HepG2 (cell line): ENCODE results near the gene TMC4. TPM values are rescaled to one million over a fixed set of nuclear protein-coding genes. Genes with fewer than 3 reads are reported as not detected.

Experiments used
- ETV6 ChIP-seq: sonication (generic); formaldehyde crosslinking; conservative IDR thresholded peaks from 2 replicates; pipeline ENCODE4 v1.4.0; 2020; ENCODE audit warnings: missing genetic modification reagents
- GLI4 ChIP-seq: sonication (generic); formaldehyde crosslinking; IDR thresholded peaks from 2 replicates; pipeline ENCODE4 v1.5.1; 2020; ENCODE audit warnings: missing genetic modification reagents, mild to moderate bottlenecking, moderate library complexity, borderline replicate concordance
- MAFF ChIP-seq: IDR thresholded peaks from 2 replicates; pipeline ENCODE4 v1.6.1; 2011; ENCODE audit warnings: low read depth, low read length, improper control_type of control experiment
- MAX ChIP-seq: IDR thresholded peaks from 2 replicates; pipeline ENCODE4 v1.6.1; 2012; ENCODE audit warnings: inconsistent platforms
- NCOR1 ChIP-seq: fragments of 200-600 bp; sonication (generic); IDR thresholded peaks from 2 replicates; pipeline ENCODE4 v1.7.0; 2017; ENCODE audit warnings: antibody characterized with exemption, low read length, borderline replicate concordance
- NR1H2 ChIP-seq: sonication (generic); formaldehyde crosslinking; IDR thresholded peaks from 2 replicates; pipeline ENCODE4 v1.8.1; 2022; ENCODE audit warnings: low read depth, missing genetic modification reagents, borderline replicate concordance
- TCF12 ChIP-seq, 2 experiments: fragments of 450-650 bp in 1 of 2; sonication (generic) in 1 of 2; formaldehyde crosslinking in 1 of 2; IDR thresholded peaks; 2 replicates each; pipeline versions ENCODE4 v1.6.1 to v1.8.0; 2017 to 2022; ENCODE audit warnings: antibody characterized with exemption in 1 of 2, mild to moderate bottlenecking in 1 of 2, missing genetic modification reagents in 1 of 2, moderate library complexity in 1 of 2
- THAP9 ChIP-seq: sonication (generic); formaldehyde crosslinking; IDR thresholded peaks from 2 replicates; pipeline ENCODE4; 2020; ENCODE audit warnings: missing genetic modification reagents, mild to moderate bottlenecking, borderline replicate concordance
- ZKSCAN1 ChIP-seq: fragments of 150-350 bp; IDR thresholded peaks from 2 replicates; pipeline ENCODE4 v1.6.1; 2014; ENCODE audit warnings: low read length
- ZNF234 ChIP-seq: sonication (generic); formaldehyde crosslinking; conservative IDR thresholded peaks from 2 replicates; pipeline ENCODE4 v1.5.1; 2020; ENCODE audit warnings: mild to moderate bottlenecking, missing genetic modification reagents
- ZNF33B ChIP-seq: sonication (generic); formaldehyde crosslinking; IDR thresholded peaks from 2 replicates; pipeline ENCODE4 v1.5.1; 2020; ENCODE audit warnings: mild to moderate bottlenecking, missing genetic modification reagents
- ZNF644 ChIP-seq: IDR thresholded peaks from 2 replicates; pipeline ENCODE4 v1.6.1; 2016; ENCODE audit warnings: low read depth
- ZNF672 ChIP-seq: sonication (generic); formaldehyde crosslinking; IDR thresholded peaks from 2 replicates; pipeline ENCODE4 v1.8.1; 2022; ENCODE audit warnings: missing genetic modification reagents
- polyA plus RNA-seq, 8 experiments: library from polyadenylated mRNA; depleted of rRNA in 3 of 8; stranded (reverse) in 7 of 8; unstranded in 1 of 8; fragments of >200 nt; fragmentation: Illumina TruSeq in 4 of 8; extraction: Trizol in 4 of 8; gene quantifications; 2 replicates each; pipeline versions ENCODE4 v1.2.1 to v1.2.3, GENCODE V29; 2011 to 2016; ENCODE audit warnings: low read depth in 4 of 8, missing spikeins in 1 of 8, mixed read lengths in 1 of 8; ENCODE audit not compliant: insufficient read depth in 1 of 8
- total RNA-seq, 5 experiments: library from RNA; depleted of rRNA; stranded (reverse); fragments of >200 nt; fragmentation: Illumina TruSeq; extraction: Trizol; gene quantifications; 2 replicates each; pipeline ENCODE4 v1.2.3, GENCODE V29; 2016; ENCODE audit warnings: low read depth in 1 of 5
- TF ChIP-seq, protein P1 (sequence below): sonication (generic); formaldehyde crosslinking; conservative IDR thresholded peaks from 2 replicates; pipeline ENCODE4 v1.8.0; 2022; ENCODE audit warnings: missing genetic modification reagents
- TF ChIP-seq, protein P2 (sequence below): sonication (generic); formaldehyde crosslinking; IDR thresholded peaks from 2 replicates; pipeline ENCODE4 v1.4.0; 2020; ENCODE audit warnings: mild to moderate bottlenecking, missing genetic modification reagents
- TF ChIP-seq, protein P3 (sequence below): sonication (generic); formaldehyde crosslinking; IDR thresholded peaks from 2 replicates; pipeline ENCODE4 v1.9.0; 2022; ENCODE audit warnings: missing genetic modification reagents, mild to moderate bottlenecking, borderline replicate concordance

Gene TMC4
- total and polyA plus RNA-seq, 2 of the 13 experiments (the other 11 are each of a cell fraction or from before 2014, with no cell fraction given) = 0.13 to 0.24 TPM

DNA sequence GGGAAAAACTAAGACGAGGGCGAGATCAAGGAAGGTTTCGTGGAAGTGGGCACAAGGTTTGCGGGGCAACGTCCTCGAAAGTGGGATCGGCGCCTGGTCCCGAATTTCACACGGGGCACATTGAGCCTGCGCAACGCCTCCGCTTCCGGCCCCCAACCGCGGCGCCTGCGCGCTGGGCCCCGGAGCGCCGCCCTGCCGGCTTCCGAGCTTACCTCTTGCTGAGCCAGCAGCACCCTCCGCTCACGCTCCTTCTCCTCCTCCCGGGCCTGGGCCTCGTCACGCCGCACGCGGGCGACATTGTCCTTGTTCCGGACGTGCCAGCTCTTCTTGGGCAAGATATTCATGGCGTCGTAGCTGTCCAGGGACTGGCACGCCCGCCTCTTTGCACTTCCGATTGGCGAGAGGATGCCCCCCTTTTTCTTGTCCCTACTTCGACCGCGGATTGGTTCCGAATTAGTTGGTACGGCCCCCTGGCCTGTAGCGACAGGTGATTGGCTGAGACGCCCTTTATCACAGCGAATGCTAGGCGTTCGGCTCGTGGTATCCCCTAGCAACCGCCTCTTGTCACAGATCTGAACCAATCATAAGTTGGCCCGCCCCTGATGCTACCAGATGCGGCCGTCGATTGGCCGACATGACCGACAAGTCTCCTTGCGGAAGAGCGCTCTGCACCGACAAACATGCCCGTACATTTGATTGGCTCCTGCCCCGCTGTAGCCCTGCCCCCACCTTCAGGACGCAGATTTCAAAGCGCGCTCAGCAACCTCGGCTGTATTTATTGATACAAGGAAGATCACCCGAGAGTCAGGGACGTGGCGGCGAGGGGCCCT, 13.4 kb downstream of the TMC4 start, which contains the start of gene LENG1 (continued):
- TF ChIP-seq ZNF672 (CRISPR knock-in tag) (no peak), MAX (peak; percentile 81), TCF12 (IDR thresholded peaks at IDR 0.05) (no peak), TCF12 (CRISPR knock-in tag; IDR thresholded peaks at IDR 0.05) (0 out of 2 replicates have a peak, but pooled peaks have one; percentile 62), THAP9 (CRISPR knock-in tag) (peak; percentile 87; the same call in 1 of the 2 replicates), NCOR1 (no peak), ZKSCAN1 (no peak), ZNF33B (CRISPR knock-in tag) (no peak), ZNF644 (CRISPR knock-in tag) (no peak), ETV6 (no peak), MAFF (peak; percentile 6; the same call in 1 of the 2 replicates), GLI4 (CRISPR knock-in tag) (no peak; the same call in 1 of the 2 replicates), ZNF234 (CRISPR knock-in tag) (no peak), NR1H2 (CRISPR knock-in tag) (no peak)
- TF ChIP-seq, protein P1, sequence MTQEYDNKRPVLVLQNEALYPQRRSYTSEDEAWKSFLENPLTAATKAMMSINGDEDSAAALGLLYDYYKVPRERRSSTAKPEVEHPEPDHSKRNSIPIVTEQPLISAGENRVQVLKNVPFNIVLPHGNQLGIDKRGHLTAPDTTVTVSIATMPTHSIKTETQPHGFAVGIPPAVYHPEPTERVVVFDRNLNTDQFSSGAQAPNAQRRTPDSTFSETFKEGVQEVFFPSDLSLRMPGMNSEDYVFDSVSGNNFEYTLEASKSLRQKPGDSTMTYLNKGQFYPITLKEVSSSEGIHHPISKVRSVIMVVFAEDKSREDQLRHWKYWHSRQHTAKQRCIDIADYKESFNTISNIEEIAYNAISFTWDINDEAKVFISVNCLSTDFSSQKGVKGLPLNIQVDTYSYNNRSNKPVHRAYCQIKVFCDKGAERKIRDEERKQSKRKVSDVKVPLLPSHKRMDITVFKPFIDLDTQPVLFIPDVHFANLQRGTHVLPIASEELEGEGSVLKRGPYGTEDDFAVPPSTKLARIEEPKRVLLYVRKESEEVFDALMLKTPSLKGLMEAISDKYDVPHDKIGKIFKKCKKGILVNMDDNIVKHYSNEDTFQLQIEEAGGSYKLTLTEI (CRISPR knock-in tag) = no peak
- TF ChIP-seq, protein P2, sequence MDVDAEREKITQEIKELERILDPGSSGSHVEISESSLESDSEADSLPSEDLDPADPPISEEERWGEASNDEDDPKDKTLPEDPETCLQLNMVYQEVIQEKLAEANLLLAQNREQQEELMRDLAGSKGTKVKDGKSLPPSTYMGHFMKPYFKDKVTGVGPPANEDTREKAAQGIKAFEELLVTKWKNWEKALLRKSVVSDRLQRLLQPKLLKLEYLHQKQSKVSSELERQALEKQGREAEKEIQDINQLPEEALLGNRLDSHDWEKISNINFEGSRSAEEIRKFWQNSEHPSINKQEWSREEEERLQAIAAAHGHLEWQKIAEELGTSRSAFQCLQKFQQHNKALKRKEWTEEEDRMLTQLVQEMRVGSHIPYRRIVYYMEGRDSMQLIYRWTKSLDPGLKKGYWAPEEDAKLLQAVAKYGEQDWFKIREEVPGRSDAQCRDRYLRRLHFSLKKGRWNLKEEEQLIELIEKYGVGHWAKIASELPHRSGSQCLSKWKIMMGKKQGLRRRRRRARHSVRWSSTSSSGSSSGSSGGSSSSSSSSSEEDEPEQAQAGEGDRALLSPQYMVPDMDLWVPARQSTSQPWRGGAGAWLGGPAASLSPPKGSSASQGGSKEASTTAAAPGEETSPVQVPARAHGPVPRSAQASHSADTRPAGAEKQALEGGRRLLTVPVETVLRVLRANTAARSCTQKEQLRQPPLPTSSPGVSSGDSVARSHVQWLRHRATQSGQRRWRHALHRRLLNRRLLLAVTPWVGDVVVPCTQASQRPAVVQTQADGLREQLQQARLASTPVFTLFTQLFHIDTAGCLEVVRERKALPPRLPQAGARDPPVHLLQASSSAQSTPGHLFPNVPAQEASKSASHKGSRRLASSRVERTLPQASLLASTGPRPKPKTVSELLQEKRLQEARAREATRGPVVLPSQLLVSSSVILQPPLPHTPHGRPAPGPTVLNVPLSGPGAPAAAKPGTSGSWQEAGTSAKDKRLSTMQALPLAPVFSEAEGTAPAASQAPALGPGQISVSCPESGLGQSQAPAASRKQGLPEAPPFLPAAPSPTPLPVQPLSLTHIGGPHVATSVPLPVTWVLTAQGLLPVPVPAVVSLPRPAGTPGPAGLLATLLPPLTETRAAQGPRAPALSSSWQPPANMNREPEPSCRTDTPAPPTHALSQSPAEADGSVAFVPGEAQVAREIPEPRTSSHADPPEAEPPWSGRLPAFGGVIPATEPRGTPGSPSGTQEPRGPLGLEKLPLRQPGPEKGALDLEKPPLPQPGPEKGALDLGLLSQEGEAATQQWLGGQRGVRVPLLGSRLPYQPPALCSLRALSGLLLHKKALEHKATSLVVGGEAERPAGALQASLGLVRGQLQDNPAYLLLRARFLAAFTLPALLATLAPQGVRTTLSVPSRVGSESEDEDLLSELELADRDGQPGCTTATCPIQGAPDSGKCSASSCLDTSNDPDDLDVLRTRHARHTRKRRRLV (CRISPR knock-in tag) = no peak
- TF ChIP-seq, protein P3, sequence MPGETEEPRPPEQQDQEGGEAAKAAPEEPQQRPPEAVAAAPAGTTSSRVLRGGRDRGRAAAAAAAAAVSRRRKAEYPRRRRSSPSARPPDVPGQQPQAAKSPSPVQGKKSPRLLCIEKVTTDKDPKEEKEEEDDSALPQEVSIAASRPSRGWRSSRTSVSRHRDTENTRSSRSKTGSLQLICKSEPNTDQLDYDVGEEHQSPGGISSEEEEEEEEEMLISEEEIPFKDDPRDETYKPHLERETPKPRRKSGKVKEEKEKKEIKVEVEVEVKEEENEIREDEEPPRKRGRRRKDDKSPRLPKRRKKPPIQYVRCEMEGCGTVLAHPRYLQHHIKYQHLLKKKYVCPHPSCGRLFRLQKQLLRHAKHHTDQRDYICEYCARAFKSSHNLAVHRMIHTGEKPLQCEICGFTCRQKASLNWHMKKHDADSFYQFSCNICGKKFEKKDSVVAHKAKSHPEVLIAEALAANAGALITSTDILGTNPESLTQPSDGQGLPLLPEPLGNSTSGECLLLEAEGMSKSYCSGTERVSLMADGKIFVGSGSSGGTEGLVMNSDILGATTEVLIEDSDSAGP = peak; percentile 63; the same call in 1 of the 2 replicates
